ENCODE results near the gene LSMEM2.
"Not testable (repeated sequence)": the region's sequence is repeated elsewhere in the genome, so short reads cannot be mapped to it uniquely, and the experiment has no call there.

The LSMEM2 gene

GRCh38 chr3:50241163-50241562 lies 37.7 kb upstream of the LSMEM2 start:
- DNase-seq: no peak
- TF ChIP-seq POLR2A (IDR thresholded peaks at IDR 0.05; ENCODE audit: low read length): no peak
- TF ChIP-seq GATA1 (IDR thresholded peaks at IDR 0.05; ENCODE audit: low read depth, low read length): no peak

- TF ChIP-seq POLR2A (IDR thresholded peaks at IDR 0.05; ENCODE audit: low read length) (no peak), GATA1 (IDR thresholded peaks at IDR 0.05; ENCODE audit: low read depth, low read length) (no peak)
- no peak for DNase-seq
Observed at GRCh38 chr3:50241713-50242380, 37.0 kb upstream of the LSMEM2 start.

GRCh38 chr3:50242381-50242770 lies 36.5 kb upstream of the LSMEM2 start:
- TF ChIP-seq GATA1 (IDR thresholded peaks at IDR 0.05; ENCODE audit: low read depth, low read length): no peak
- TF ChIP-seq POLR2A (IDR thresholded peaks at IDR 0.05; ENCODE audit: low read length): no peak
- no peak for DNase-seq

GRCh38 chr3:50242851-50243542 lies 35.9 kb upstream of the LSMEM2 start:
- no peak for DNase-seq
- TF ChIP-seq GATA1 (IDR thresholded peaks at IDR 0.05; ENCODE audit: low read depth, low read length) (no peak), POLR2A (IDR thresholded peaks at IDR 0.05; ENCODE audit: low read length) (no peak)

- TF ChIP-seq GATA1 (IDR thresholded peaks at IDR 0.05; ENCODE audit: low read depth, low read length) (no peak), POLR2A (IDR thresholded peaks at IDR 0.05; ENCODE audit: low read length) (no peak)
Observed at GRCh38 chr3:50243543-50243895, 35.4 kb upstream of the LSMEM2 start.

GRCh38 chr3:50244813-50245212 lies 34.1 kb upstream of the LSMEM2 start:
- not testable (repeated sequence) for DNase-seq

More at GRCh38 chr3:50243543-50243895, 35.4 kb upstream of the LSMEM2 start:
- no peak for DNase-seq

GRCh38 chr3:50245251-50245745 lies 33.6 kb upstream of the LSMEM2 start:
- no peak for TF ChIP-seq GATA1 (IDR thresholded peaks at IDR 0.05; ENCODE audit: low read depth, low read length)
- DNase-seq: no peak

GRCh38 chr3:50245831-50246516 lies 32.9 kb upstream of the LSMEM2 start:
- peak; percentile 87 to 94 for DNase-seq
- TF ChIP-seq GATA1 (IDR thresholded peaks at IDR 0.05; ENCODE audit: low read depth, low read length) (no peak), POLR2A (IDR thresholded peaks at IDR 0.05; ENCODE audit: low read length) (no peak)

GRCh38 chr3:50246517-50246954 lies 32.4 kb upstream of the LSMEM2 start:
- TF ChIP-seq GATA1 (IDR thresholded peaks at IDR 0.05; ENCODE audit: low read depth, low read length) (no peak), POLR2A (IDR thresholded peaks at IDR 0.05; ENCODE audit: low read length) (no peak)
- peak; percentile 58 to 66 for DNase-seq

GRCh38 chr3:50248387-50248786 lies 30.5 kb upstream of the LSMEM2 start:
- DNase-seq: no peak
- TF ChIP-seq POLR2A (IDR thresholded peaks at IDR 0.05; ENCODE audit: low read length) (no peak), GATA1 (IDR thresholded peaks at IDR 0.05; ENCODE audit: low read depth, low read length) (no peak)

- DNase-seq: no peak
- TF ChIP-seq POLR2A (IDR thresholded peaks at IDR 0.05; ENCODE audit: low read length) (no peak), GATA1 (IDR thresholded peaks at IDR 0.05; ENCODE audit: low read depth, low read length) (no peak)
Observed at GRCh38 chr3:50249457-50249856, 29.4 kb upstream of the LSMEM2 start.

GRCh38 chr3:50250514-50250913 lies 28.4 kb upstream of the LSMEM2 start:
- DNase-seq: no peak
- TF ChIP-seq GATA1 (IDR thresholded peaks at IDR 0.05; ENCODE audit: low read depth, low read length) (no peak), POLR2A (IDR thresholded peaks at IDR 0.05; ENCODE audit: low read length) (no peak)

- TF ChIP-seq POLR2A (IDR thresholded peaks at IDR 0.05; ENCODE audit: low read length) (no peak), GATA1 (IDR thresholded peaks at IDR 0.05; ENCODE audit: low read depth, low read length) (no peak)
- peak; percentile 78 to 82 for DNase-seq
Observed at GRCh38 chr3:50251220-50251619, 27.7 kb upstream of the LSMEM2 start.

GRCh38 chr3:50254577-50255250 lies 24.2 kb upstream of the LSMEM2 start:
- TF ChIP-seq GATA1 (IDR thresholded peaks at IDR 0.05; ENCODE audit: low read depth, low read length) (no peak), POLR2A (IDR thresholded peaks at IDR 0.05; ENCODE audit: low read length) (no peak)
- DNase-seq: no peak

Measured in erythroblast (primary cell).